ENCODE measurements around the gene LHPP. TPM values are rescaled to one million over a fixed set of nuclear protein-coding genes. Genes with fewer than 3 reads are reported as not detected.
A peak's percentile ranks its signal among the peaks of the same experiment; 100 is the strongest.

The LHPP gene
- total RNA-seq, 1 donor from 2014 or later = 35.9 TPM

- peak; percentile 26 for DNase-seq (ENCODE audit: low spot score)
Measured at GRCh38 chr10:124470544-124471434, 9.2 kb downstream of the LHPP start.

DNA sequence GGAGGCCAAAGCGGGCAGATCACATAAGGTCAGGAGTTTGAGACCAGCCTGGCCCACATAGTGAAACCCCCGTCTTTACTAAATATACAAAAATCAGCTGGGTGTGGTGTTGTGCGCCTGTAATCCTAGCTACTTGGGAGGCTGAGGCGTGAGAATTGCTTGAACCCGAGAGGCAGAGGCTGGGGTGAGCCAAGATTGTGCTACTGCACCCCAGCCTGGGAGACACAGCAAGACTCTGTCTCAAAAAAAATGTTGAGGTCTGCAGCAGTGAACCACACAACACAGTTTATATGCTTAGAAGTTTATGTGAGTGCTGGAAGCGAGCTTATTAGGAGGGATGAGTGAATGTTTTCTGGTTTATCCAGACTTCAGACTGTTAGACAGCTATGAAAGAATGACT is 10.4 kb downstream of the LHPP start:
- DNase-seq (ENCODE audit: low spot score) = no peak

- no peak for DNase-seq (ENCODE audit: low spot score)
Measured at GRCh38 chr10:124473070-124473469, 11.4 kb downstream of the LHPP start.

DNA sequence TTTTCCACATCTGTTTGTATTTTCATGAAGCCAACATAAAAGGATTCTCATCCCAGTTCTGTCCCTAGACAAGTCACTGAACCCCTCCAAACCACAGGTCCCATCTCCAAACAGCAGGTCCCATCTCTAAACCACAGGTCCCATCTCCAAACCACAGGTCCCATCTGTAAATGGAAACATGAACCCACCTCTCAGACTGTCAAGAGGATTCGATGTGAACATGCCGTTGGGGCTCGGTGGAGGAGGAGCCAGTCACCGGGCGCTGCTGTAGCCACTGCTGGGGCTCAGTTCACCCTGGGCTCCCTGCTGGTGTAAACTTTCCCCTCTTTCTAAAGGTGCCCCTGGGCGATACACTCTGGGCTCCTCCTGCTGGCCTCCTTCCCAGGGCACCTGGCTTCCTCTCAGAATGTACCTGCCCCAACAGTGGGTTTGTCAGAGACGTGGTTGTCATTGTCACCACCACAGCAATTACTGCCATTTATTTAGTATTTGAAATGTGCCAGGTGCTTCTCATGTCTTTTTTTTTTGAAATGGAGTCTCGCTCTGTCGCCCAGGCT is 13.0 kb downstream of the LHPP start:
- no peak for DNase-seq (ENCODE audit: low spot score)

DNA sequence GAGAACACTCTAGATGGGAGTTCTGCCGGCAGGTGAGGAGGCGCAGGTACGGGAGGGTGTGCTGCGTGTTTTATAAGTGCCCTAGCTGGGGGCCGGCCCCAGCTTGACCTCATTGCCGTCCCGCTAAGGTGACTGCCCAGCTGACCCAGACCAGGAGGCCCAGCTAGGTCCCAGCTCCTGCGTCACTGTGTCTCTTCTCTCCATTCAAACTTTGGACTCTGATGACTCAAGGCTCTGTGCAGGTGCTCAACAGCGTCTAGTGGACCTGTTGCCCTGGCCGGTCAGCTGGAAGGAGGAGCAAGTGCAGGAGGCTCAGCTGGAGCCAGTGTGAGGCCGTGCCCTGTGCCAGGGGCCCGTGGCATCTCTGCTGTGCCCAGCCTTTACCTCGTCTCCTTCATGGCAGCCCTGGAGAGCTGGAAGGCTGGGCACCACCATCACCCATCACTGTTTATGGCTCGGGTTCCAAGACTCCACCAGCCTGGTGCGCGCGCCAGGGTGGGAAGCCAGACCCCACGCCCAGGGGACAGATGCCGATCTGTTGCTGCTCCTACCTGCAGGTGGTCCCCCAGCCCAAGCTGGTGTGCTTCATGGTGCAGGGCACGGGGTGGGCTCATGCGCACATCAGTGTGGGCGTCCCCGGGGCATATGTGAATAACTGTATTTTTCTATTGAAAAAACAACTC is 14.6 kb downstream of the LHPP start:
- peak; percentile 81 for DNase-seq (ENCODE audit: low spot score)

- no peak for DNase-seq (ENCODE audit: low spot score)
Measured at GRCh38 chr10:124477614-124478363, 16.2 kb downstream of the LHPP start.

GRCh38 chr10:124478515-124478914 is 16.9 kb downstream of the LHPP start:
- DNase-seq (ENCODE audit: low spot score) = no peak

DNA sequence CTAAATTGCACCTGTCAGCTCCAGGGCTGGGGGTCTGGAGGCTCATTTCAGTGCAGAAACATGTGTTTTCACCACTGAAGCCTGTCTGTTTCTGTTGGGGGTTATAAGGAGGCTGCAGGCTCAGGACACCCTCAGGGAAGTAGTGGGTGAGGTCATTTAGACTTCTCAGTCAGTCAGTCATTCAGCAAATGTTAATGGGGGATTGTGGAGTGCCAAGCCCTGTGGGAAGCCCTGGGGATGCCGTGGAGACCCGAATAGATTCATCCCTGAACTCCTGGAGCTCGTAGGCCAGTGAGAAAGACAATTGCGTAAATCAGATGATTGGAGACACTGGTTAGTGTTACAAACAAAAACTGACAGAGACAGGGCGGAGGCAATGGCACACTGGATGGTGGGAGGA is 19.2 kb downstream of the LHPP start:
- DNase-seq (ENCODE audit: low spot score) = no peak

DNA sequence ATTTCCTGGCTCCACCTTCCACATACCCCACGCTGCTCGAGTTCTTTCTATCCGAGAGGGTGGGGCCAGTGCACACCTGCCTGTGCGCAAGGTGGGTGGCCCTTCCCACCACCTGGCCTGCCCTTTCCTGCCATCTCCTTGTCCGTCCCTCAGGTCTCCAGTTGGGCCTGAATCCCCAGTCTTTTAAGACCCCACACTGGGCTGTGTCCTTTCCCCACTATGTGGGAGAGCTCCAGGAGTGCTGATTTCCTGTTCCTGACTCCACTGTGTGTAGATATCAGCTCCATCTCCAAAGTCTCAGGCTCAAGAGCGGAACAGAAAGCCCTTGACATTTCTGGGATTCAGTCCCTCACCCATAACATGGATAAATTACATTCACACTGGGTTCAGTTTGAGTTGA is 20.1 kb downstream of the LHPP start:
- no peak for DNase-seq (ENCODE audit: low spot score)

DNA sequence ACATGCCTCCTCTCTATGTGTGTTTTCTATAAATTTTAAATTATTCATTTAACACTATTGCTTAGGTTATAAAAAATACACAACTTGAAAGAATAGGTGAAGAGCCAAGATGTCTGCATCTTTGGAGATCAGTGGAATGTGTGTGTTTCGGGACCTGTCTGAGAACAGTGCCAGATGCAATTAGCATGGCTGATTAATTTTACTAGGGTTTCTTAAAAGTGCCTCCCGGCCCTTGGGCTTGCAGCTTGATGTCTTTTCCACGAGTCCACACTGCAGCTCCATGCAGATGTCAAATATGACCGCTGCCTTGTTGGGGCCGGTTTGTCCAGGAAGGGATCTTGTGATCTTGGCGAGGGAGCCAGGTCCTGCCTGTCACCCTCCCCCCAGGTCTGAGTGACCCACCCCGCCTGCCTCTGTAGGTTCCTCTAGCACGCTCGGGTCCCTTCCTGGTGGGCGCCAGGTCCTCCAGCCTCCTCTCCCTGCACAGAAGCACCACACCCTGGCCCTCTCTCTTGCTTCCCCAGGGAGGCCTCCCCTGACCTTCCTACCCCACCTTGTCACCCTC is 20.7 kb downstream of the LHPP start:
- DNase-seq (ENCODE audit: low spot score) = no peak

- DNase-seq (ENCODE audit: low spot score) = no peak
Measured at GRCh38 chr10:124482876-124483275, 21.3 kb downstream of the LHPP start.

GRCh38 chr10:124484031-124484430 is 22.4 kb downstream of the LHPP start:
- DNase-seq (ENCODE audit: low spot score) = no peak

DNA sequence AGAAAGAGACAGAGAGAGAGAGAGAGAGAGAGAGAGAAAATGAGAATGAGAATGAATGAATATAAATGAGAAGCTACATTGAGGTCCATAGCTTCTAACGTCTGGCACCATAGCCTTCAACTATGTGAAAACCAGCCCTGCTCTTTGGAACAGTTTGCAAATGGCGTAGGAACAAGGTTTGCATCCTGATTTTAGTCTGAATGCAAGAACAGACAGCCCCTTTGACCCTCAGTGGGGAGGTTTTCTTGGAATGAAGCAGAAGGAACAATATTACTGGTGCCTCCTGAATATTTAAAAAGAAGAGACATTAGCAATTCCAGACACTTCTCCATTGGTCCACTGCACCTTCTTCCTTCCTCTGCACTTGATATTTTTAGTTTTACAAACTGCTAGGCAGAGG is 23.0 kb downstream of the LHPP start:
- DNase-seq (ENCODE audit: low spot score) = no peak

- DNase-seq (ENCODE audit: low spot score) = no peak
Measured at GRCh38 chr10:124486635-124487034, 25.0 kb downstream of the LHPP start.

DNA sequence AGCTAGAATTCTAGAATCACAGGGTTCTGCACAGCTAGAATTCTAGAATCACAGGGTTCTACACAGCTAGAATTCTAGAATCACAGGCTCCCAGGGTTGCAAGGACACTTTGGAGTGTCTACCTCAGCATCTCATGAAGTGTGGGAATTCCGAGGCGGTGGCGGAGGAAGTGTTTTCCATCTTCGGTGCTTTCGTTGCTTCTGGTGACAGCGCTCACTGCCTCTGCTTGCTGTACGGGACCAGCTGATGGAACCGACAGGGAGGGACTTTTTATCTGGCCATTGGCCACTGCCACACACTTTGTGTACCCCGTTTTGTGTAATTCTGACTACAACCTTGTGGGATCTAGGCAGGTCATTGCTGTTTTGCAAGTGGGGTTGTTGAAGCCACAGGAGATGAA is 29.5 kb downstream of the LHPP start:
- no peak for DNase-seq (ENCODE audit: low spot score)

GRCh38 chr10:124492266-124492665 is 30.6 kb downstream of the LHPP start:
- no peak for DNase-seq (ENCODE audit: low spot score)

- no peak for DNase-seq (ENCODE audit: low spot score)
Measured at GRCh38 chr10:124493214-124493882, 31.7 kb downstream of the LHPP start.

GRCh38 chr10:124494046-124494807 is 32.6 kb downstream of the LHPP start:
- no peak for DNase-seq (ENCODE audit: low spot score)

DNA sequence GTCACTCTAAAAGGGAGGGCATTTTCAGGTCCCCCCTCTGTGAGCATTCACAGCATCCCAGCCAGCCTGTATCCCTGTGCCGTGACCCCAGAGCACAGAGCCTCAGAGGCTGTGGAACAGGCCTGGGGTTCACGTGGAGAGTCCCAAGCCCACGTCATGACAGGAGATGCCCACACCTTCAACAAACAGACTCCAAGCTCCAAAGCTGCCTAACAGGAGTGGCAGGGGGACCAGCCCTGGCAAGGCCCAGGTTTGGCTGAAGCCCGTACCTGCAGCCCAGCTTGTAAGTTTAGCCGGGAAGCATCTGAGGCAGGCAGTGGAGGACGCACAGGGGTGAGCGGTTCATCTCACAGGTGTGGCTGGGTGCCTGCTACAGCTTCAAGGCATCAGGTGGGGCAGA is 33.5 kb downstream of the LHPP start:
- no peak for DNase-seq (ENCODE audit: low spot score)

GRCh38 chr10:124495725-124496124 is 34.1 kb downstream of the LHPP start:
- no peak for DNase-seq (ENCODE audit: low spot score)

DNA sequence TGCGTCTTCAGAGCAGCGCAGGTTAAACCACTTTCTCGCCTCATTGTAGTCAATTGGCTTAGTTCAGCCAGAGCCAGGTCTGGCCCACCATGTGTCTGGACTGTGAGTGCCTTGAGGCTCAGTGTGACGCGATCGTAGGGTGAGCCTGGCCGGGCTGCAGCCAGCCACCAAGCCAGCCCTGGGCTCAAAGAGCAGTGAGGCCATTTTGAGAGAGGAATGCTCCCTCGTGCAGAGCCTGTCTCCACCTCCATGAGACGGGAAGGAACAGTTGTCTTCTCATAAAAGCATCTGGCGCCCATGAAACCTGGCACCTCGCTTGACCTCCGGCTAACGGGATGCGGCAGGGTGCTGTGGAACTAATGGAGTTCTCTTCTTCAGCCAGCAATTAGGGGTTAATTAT is 34.5 kb downstream of the LHPP start:
- no peak for DNase-seq (ENCODE audit: low spot score)
